HCT116 (cell line): Measurements from ENCODE around the gene WASHC1. TPM values are rescaled to one million over a fixed set of nuclear protein-coding genes. Genes with fewer than 3 reads are reported as not detected.
"Not testable (repeated sequence)": the region's sequence is repeated elsewhere in the genome, so short reads cannot be mapped to it uniquely, and the experiment has no call there.

Experiments
- ATAC-seq: fragments of 200-7000 bp; cut with Tn5 transposase; 2 replicates; pipeline ENCODE4 v1.9.1; 2020; ENCODE audit warnings: mild to moderate bottlenecking, moderate library complexity
- BruUV-seq: library from RNA; stranded (reverse); fragments of 400-500 nt; replicated peaks from 2 replicates; lab custom pipeline; 2021; lab: Mats Ljungman, UMichigan
- CTCF ChIA-PET: fragments of 300-600 bp; sonication (Branson Sonifier 250); formaldehyde crosslinking; loops from one replicate; lab custom pipeline; 2021; ENCODE audit warnings: antibody characterized with exemption; lab: Charles Lee
- POLR2A ChIA-PET: fragments of 300-600, 350-600 bp; sonication (Branson Sonifier 250); formaldehyde crosslinking; loops from one replicate; lab custom pipeline; 2021; ENCODE audit warnings: antibody characterized with exemption; lab: Charles Lee
- RAD21 ChIA-PET, 2 experiments: fragments of 300-600 bp; sonication (Branson Sonifier 250); formaldehyde crosslinking; loops; one replicate each; lab custom pipeline; 2023; ENCODE audit warnings: low total read pairs in 2 of 2; ENCODE audit not compliant: uncharacterized antibody in 2 of 2, unreplicated experiment in 2 of 2, low non-redundant PET in 1 of 2; lab: Charles Lee
- DNase-seq: peaks from one replicate; pipeline ENCODE4 v3.0.0-alpha.2; 2010; ENCODE audit warnings: low read depth, low spot score
- H2AFZ ChIP-seq: fragments of 200-600 bp; shearing (Covaris generic), sonication (generic); 2 replicates; pipeline ENCODE4 v1.6.1; 2017; ENCODE audit warnings: low read depth, mixed run types, mixed read lengths, antibody characterized with exemption, low read length; ENCODE audit not compliant: poor library complexity, severe bottlenecking
- H3K27ac ChIP-seq: 2 replicates; pipeline ENCODE4 v1.5.1; 2012; ENCODE audit warnings: low read depth, low read length
- H3K27me3 ChIP-seq: fragments of 200-600 bp; sonication (generic); 2 replicates; pipeline ENCODE4 v1.6.1; 2016; ENCODE audit warnings: mixed run types, low read length, mixed read lengths; ENCODE audit not compliant: insufficient read depth
- H3K36me3 ChIP-seq, 2 experiments: fragments of 200-500 bp in 1 of 2; fragments of 200-600 bp in 1 of 2; sonication (Bioruptor generic) in 1 of 2; sonication (generic) in 1 of 2; 2 replicates each; pipeline versions ENCODE4 v1.5.1 to v1.6.1; 2014 to 2016; ENCODE audit warnings: low read length in 2 of 2, inconsistent platforms in 1 of 2, mixed read lengths in 1 of 2, mixed run types in 1 of 2; ENCODE audit not compliant: insufficient read depth in 2 of 2, control insufficient read depth in 1 of 2
- H3K4me1 ChIP-seq, 2 experiments: fragments of 200-600 bp in 1 of 2; sonication (generic) in 1 of 2; 2 replicates each; pipeline versions ENCODE4 v1.5.1 to v1.6.1; 2012 to 2017; ENCODE audit warnings: low read length in 2 of 2, inconsistent platforms in 1 of 2, mild to moderate bottlenecking in 1 of 2, mixed read lengths in 1 of 2, mixed run types in 1 of 2, moderate library complexity in 1 of 2; ENCODE audit not compliant: insufficient read depth in 2 of 2, control insufficient read depth in 1 of 2
- H3K4me2 ChIP-seq: fragments of 200-600 bp; sonication (generic); 2 replicates; pipeline ENCODE4 v1.6.1; 2017; ENCODE audit warnings: mixed run types, low read length, mixed read lengths
- H3K4me3 ChIP-seq, 2 experiments: fragments of 200-600 bp in 1 of 2; sonication (generic) in 1 of 2; replicated peaks in 1 of 2; 2 replicates each; pipeline ENCODE4 v1.5.1; 2011 to 2016; ENCODE audit warnings: low read length in 2 of 2, control low read depth in 1 of 2, low read depth in 1 of 2, mild to moderate bottlenecking in 1 of 2, mixed read lengths in 1 of 2, mixed run types in 1 of 2
- H3K79me2 ChIP-seq: fragments of 200-600 bp; sonication (generic); 2 replicates; pipeline ENCODE4 v1.6.1; 2017; ENCODE audit warnings: mild to moderate bottlenecking, mixed run types, low read length, moderate library complexity, mixed read lengths; ENCODE audit not compliant: insufficient read depth
- H3K9ac ChIP-seq: fragments of 200-600 bp; sonication (generic); 2 replicates; pipeline ENCODE4 v1.6.1; 2016; ENCODE audit warnings: low read length, mixed read lengths
- H3K9me2 ChIP-seq: fragments of 200-600 bp; sonication (generic), shearing (Covaris generic); 2 replicates; pipeline ENCODE4 v1.6.1; 2017; ENCODE audit warnings: mixed run types, mild to moderate bottlenecking, moderate library complexity; ENCODE audit not compliant: insufficient read depth
- H3K9me3 ChIP-seq, 2 experiments: fragments of 200-500 bp in 1 of 2; fragments of 200-600 bp in 1 of 2; sonication (Bioruptor generic) in 1 of 2; sonication (generic) in 1 of 2; 2 replicates each; pipeline ENCODE4 v1.6.1; 2014 to 2017; ENCODE audit warnings: low read length in 2 of 2, mixed read lengths in 2 of 2, inconsistent platforms in 1 of 2, low read depth in 1 of 2, mild to moderate bottlenecking in 1 of 2, mixed run types in 1 of 2, moderate library complexity in 1 of 2; ENCODE audit not compliant: control insufficient read depth in 1 of 2, insufficient read depth in 1 of 2
- H4K20me1 ChIP-seq: fragments of 200-600 bp; sonication (generic), shearing (Covaris generic); 2 replicates; pipeline ENCODE4 v1.6.1; 2017; ENCODE audit warnings: mixed run types, mild to moderate bottlenecking, moderate library complexity; ENCODE audit not compliant: insufficient read depth
- intact Hi-C: fragments of 100-400 bp; cut with micrococcal nuclease; formaldehyde crosslinking; loops from 2 replicates; pipeline ENCODE4 v1.10.0; 2022
- total RNA-seq: library from RNA; stranded (reverse); gene quantifications from one replicate; pipeline ENCODE4 v1.2.1, GENCODE V29; 2021; ENCODE audit not compliant: unreplicated experiment

The WASHC1 gene
- total RNA-seq, 1 experiment from 2014 or later, result 29.6 TPM

DNA sequence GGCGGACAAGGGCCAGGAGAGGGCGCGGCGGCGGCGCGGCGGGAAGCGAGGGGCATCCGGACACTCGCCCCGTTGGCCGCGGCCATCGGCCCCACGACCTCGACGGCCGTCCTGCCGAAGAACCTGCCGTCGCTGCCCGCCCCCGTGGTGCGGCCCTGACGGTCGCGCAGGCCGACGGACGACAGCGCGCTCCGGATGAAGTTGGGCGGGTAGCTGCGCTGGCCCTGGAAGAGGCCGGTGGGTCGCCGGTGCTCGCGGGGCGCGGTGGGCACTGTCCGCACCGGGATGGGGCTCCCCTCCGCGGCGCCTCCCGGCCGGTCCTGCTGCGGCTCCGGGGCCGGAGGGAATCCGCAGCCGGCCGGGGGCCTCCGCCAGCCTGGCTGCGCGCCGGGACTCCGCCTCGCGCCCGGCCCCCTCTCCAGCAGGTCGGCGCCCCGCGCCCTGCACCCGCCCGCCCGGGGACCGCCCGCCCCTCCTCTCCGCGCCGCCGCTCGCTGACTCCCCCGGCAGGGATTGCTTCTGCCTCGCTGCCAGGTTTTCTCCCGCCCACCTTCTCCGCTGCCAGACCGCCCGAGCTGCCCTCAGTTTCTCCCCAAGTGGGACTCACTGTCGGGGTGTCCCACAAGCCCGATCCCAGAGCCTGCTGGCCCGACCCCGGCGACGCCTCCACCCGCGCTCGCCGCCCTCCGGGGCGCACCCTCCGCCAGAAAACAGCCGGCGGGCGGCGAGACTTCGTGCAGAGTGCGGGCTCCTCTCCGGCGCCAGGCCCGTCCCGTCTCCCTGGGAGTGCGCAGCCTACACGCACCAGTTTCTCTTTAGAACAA, 44.0 kb upstream of the WASHC1 start:
- H2AFZ ChIP-seq, RAD21 ChIA-PET, H3K4me1 ChIP-seq, ATAC-seq, H3K79me2 ChIP-seq, H3K27ac ChIP-seq, BruUV-seq, DNase-seq, CTCF ChIA-PET, H3K9ac ChIP-seq, intact Hi-C loops, H4K20me1 ChIP-seq, H3K9me2 ChIP-seq, POLR2A ChIA-PET, H3K36me3 ChIP-seq, H3K9me3 ChIP-seq, H3K4me3 ChIP-seq, H3K27me3 ChIP-seq, H3K4me2 ChIP-seq: not testable (repeated sequence)

DNA sequence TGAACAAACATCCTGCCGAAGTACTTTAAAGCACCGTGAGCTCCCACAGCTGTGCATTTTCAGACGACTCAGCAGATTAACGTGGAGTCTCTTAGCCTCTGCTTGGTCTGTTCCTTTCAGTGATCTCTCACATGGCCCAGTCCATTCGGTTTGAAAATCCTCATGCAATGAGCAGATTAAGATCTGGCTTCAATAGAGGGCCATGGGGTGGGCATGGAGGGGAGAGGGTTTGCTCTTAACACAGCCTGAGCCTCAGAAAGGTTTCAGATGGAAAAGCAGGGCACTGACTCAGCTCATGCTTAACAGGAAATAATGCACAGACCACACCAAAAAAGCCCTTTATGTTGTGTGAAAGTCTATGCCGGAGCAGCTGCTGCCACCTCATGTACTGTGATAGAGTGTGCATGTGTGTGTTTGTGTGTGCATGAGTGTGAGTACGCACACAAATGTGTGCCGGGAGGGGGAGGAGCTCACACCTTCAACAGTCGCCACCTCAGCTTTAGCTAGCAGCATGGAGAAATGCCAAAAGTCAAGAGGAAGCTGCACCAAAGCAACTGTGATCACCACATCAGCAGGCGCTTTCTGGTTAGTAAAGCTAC, 33.9 kb upstream of the WASHC1 start:
- H3K4me2 ChIP-seq, intact Hi-C loops, H3K79me2 ChIP-seq, DNase-seq, H3K27ac ChIP-seq, POLR2A ChIA-PET, H2AFZ ChIP-seq, H3K36me3 ChIP-seq, H3K9me3 ChIP-seq, H3K4me3 ChIP-seq, H4K20me1 ChIP-seq, RAD21 ChIA-PET, BruUV-seq, H3K9me2 ChIP-seq, H3K4me1 ChIP-seq, H3K9ac ChIP-seq, CTCF ChIA-PET, H3K27me3 ChIP-seq, ATAC-seq: not testable (repeated sequence)

DNA sequence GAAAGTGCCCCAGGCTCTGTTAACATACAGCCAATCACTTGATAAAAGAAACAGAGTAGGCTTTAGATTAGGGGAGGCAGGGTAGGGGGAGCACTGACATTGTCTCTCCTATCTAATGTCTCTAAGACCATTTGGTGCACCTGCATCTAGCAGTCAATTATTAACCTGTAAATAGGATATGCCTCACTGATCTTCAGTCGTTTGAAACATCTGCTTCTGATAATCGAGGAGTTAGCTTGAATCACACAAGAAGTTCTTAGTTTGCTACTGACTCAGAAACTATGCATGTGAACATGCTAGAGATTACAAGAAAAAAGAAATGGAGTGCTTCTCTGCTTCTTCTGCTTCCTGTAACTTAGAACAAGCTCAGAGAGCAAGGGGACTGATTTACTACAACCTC, 23.4 kb upstream of the WASHC1 start:
- H2AFZ ChIP-seq, DNase-seq, H3K4me2 ChIP-seq, H3K27ac ChIP-seq, POLR2A ChIA-PET, H4K20me1 ChIP-seq, H3K4me3 ChIP-seq, RAD21 ChIA-PET, H3K27me3 ChIP-seq, ATAC-seq, H3K79me2 ChIP-seq, CTCF ChIA-PET, BruUV-seq, H3K9ac ChIP-seq, H3K4me1 ChIP-seq, H3K9me3 ChIP-seq, intact Hi-C loops, H3K36me3 ChIP-seq, H3K9me2 ChIP-seq: not testable (repeated sequence)
